ENCODE results near the gene TASOR2. TPM values are rescaled to one million over a fixed set of nuclear protein-coding genes. Genes with fewer than 3 reads are reported as not detected.

TASOR2 gene
- total RNA-seq (68.6 and 69.6 TPM in 2 replicates), polyA plus RNA-seq (12.3 and 16.9 TPM in 2 replicates), polyA minus RNA-seq (41.9 and 48.4 TPM in 2 replicates)
- 58.6 TPM for total RNA-seq (2013)

DNA sequence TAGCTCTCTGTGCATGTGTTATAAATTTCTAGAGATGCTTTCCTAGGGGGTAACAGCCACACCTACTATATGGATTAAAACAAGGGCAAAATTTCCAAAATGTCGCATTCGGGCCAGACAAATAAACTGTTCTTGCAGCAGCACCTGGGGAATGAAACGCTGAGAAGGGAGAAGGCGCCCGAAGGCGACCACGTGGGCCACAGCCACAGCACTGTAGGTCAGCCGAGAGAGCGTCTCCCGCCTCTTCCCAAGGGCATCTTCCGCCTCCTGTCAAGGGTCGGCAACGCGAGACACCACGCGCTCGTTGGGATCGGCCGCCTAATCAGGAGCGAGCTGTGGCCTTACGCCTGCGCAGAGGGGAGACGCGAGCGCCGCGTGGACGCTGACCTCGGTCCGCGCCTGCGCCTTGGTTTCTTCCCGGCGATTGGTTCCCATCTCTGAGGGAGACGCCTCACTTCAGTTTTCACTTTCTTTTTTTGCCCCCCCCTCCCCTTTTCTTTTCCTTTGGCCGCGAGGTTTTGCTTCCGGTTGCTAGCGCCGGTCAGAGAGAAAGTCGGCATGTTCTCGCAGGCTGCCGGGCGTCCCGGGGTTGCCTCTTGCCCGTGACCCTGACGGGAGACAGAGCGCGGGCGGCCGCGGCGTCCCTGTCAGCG, at the start of gene TASOR2:
TSS of gene TASOR2 (plus strand) at position 521 of the 653 bp plus-strand sequence. CDS start 35,805 bp downstream, outside the sequence.
- intact Hi-C loops (cut with micrococcal nuclease): loop anchor here (1.0 to 10.0 kb wide), 12 partner anchors 26 to 1790 kb away; partner anchors contain the start of genes ANKRD16, GDI2, IL15RA and SFMBT2
- CTCF ChIA-PET: interaction anchor here (0.9 to 1.5 kb wide), 6 partner anchors 9 to 168 kb away, joined by 3 to 5 read pairs (median 3); no protein-coding TSS in a partner anchor
- TF ChIP-seq EZH2 (IDR thresholded peaks at IDR 0.05; ENCODE audit: borderline replicate concordance, insufficient read depth, low read depth, low read length, poor library complexity, severe bottlenecking) (no peak), CTCF (IDR thresholded peaks at IDR 0.05) (no peak)

GRCh38 chr10:5634918-5635317, 49.7 kb upstream of the TASOR2 start:
- Histone ChIP-seq H3K4me2 (replicated peaks; ENCODE audit: low read depth, low read length, poor library complexity, severe bottlenecking) (no peak overlapping the region), H3K27me3 (replicated peaks in 1 of 4; ENCODE audit: control extremely low read depth in 1 of 4, control insufficient read depth in 3 of 4, insufficient read depth in 4 of 4, low read length in 3 of 4) (no peaks in the 10 kb centered on the region), H3K27ac (ENCODE audit: low read length in 2 of 2) (no peak overlapping the region), H3K36me3 (replicated peaks in 1 of 2; ENCODE audit: control extremely low read depth in 1 of 2, control insufficient read depth in 1 of 2, extremely low read depth in 1 of 2, insufficient read depth in 2 of 2, low read length in 1 of 2) (no peaks in the 10 kb centered on the region), H3K9ac (ENCODE audit: low read length) (no peak overlapping the region), H4K20me1 (ENCODE audit: control insufficient read depth, insufficient read depth, low read length, poor library complexity, severe bottlenecking) (no peaks in the 10 kb centered on the region), H3K9me3 (ENCODE audit: control extremely low read depth in 1 of 3, control insufficient read depth in 2 of 3, insufficient read depth in 1 of 3, low read length in 2 of 3) (no peaks in the 10 kb centered on the region), H2AFZ (ENCODE audit: insufficient read depth, low read depth, low read length, poor library complexity, severe bottlenecking) (no peak overlapping the region), H3K4me1 (ENCODE audit: control insufficient read depth in 2 of 2, insufficient read depth in 2 of 2, low read length in 2 of 2) (peaks cover 0 to 3% of the 10 kb centered on the region in 2 donors), H3K79me2 (ENCODE audit: control insufficient read depth, insufficient read depth, low read length) (no peaks in the 10 kb centered on the region), H3K4me3 (ENCODE audit: control extremely low read depth in 1 of 5, extremely low read depth in 1 of 5, insufficient read depth in 1 of 5, low read depth in 2 of 5, low read length in 4 of 5) (no peak overlapping the region)
- no peaks in the 10 kb centered on the region for H3K9me3 Mint-ChIP-seq (ENCODE audit: insufficient read depth)
- no peaks in the 10 kb centered on the region for H3K27me3 Mint-ChIP-seq
- 97% methylated on average over 7 of the region's 7 CpGs for WGBS (ENCODE audit: insufficient coverage)
- ChIA-PET POLR2A (no interaction called here), CTCF (no interaction called here)
- intact Hi-C loops (cut with micrococcal nuclease): loop anchor here (10.0 kb wide), 1 partner anchor 90 kb away; no protein-coding TSS in a partner anchor
- no peak overlapping the region for H3K4me3 Mint-ChIP-seq
- DNase-seq: no peak
- H3K27ac Mint-ChIP-seq: no peak overlapping the region
- no peak for ATAC-seq (ENCODE audit: low read depth)
- peaks cover under 1% of the 10 kb centered on the region for H3K4me1 Mint-ChIP-seq
- no peak for TF ChIP-seq EZH2 (IDR thresholded peaks at IDR 0.05; ENCODE audit: borderline replicate concordance, insufficient read depth, low read depth, low read length, poor library complexity, severe bottlenecking)
- TF ChIP-seq CTCF (IDR thresholded peaks at IDR 0.05): no peak

More for the DNA sequence above, at the start of gene TASOR2:
- Mint-ChIP-seq H3K9me3 (ENCODE audit: insufficient read depth) (no peaks in the 10 kb centered on the region), H3K27ac (peak within 1 kb of the TSS; percentile 95), H3K27me3 (peaks cover 4% of the 10 kb centered on the region), H3K4me3 (peak within 1 kb of the TSS; percentile 98), H3K4me1 (peaks cover 33% of the 10 kb centered on the region)
- Histone ChIP-seq H3K4me2 (replicated peaks; ENCODE audit: low read depth, low read length, poor library complexity, severe bottlenecking) (peak within 1 kb of the TSS; percentile 78), H3K4me3 (ENCODE audit: control extremely low read depth in 1 of 5, extremely low read depth in 1 of 5, insufficient read depth in 1 of 5, low read depth in 2 of 5, low read length in 4 of 5) (peak within 1 kb of the TSS; percentile 31 to 87 (median 75)), H3K27me3 (replicated peaks in 1 of 4; ENCODE audit: control extremely low read depth in 1 of 4, control insufficient read depth in 3 of 4, insufficient read depth in 4 of 4, low read length in 3 of 4) (no peaks in the 10 kb centered on the region), H3K36me3 (replicated peaks in 1 of 2; ENCODE audit: control extremely low read depth in 1 of 2, control insufficient read depth in 1 of 2, extremely low read depth in 1 of 2, insufficient read depth in 2 of 2, low read length in 1 of 2) (peaks cover 0 to 3% of the 10 kb centered on the region in 2 experiments), H3K9me3 (ENCODE audit: control extremely low read depth in 1 of 3, control insufficient read depth in 2 of 3, insufficient read depth in 1 of 3, low read length in 2 of 3) (no peaks in the 10 kb centered on the region), H3K4me1 (ENCODE audit: control insufficient read depth in 2 of 2, insufficient read depth in 2 of 2, low read length in 2 of 2) (peaks cover 27 to 33% of the 10 kb centered on the region in 2 donors), H4K20me1 (ENCODE audit: control insufficient read depth, insufficient read depth, low read length, poor library complexity, severe bottlenecking) (peaks cover 13% of the 10 kb centered on the region), H3K27ac (ENCODE audit: low read length in 2 of 2) (peak within 1 kb of the TSS; percentile 78 to 97), H3K79me2 (ENCODE audit: control insufficient read depth, insufficient read depth, low read length) (peaks cover 36% of the 10 kb centered on the region), H2AFZ (ENCODE audit: insufficient read depth, low read depth, low read length, poor library complexity, severe bottlenecking) (peak within 1 kb of the TSS; percentile 83), H3K9ac (ENCODE audit: low read length) (peak within 1 kb of the TSS; percentile 87)
- DNase-seq (peak; percentile 95), ATAC-seq (ENCODE audit: low read depth) (peak; percentile 83)
- POLR2A ChIA-PET: interaction anchor here (0.5 to 2.0 kb wide), 6 partner anchors 9 to 336 kb away, joined by 3 to 4 read pairs (median 3); partner anchors contain the start of genes ANKRD16, FBH1 and GDI2
- WGBS (ENCODE audit: insufficient coverage): 1% methylated on average over 54 of the region's 54 CpGs

All from B cell (primary cell).